GM18909 (cell line): ENCODE data around the gene BOLL.
"Not testable (repeated sequence)": the region's sequence is repeated elsewhere in the genome, so short reads cannot be mapped to it uniquely, and the experiment has no call there.

Experiments used
- ATAC-seq: cut with Tn5 transposase; IDR thresholded peaks from one replicate; pipeline ENCODE4 v1.9.1; 2021; ENCODE audit warnings: mild to moderate bottlenecking; ENCODE audit not compliant: unreplicated experiment, poor library complexity

The BOLL gene

GRCh38 chr2:197799068-197799467, 13.9 kb upstream of the BOLL start:
- no peak for ATAC-seq

GRCh38 chr2:197798187-197798586, 13.1 kb upstream of the BOLL start:
- no peak for ATAC-seq

GRCh38 chr2:197795277-197795676, 10.2 kb upstream of the BOLL start:
- no peak for ATAC-seq

- no peak for ATAC-seq
Measured at GRCh38 chr2:197793456-197793855, 8.3 kb upstream of the BOLL start.

- ATAC-seq = peak; percentile 79
Measured at GRCh38 chr2:197786010-197786877, 1.1 kb upstream of the BOLL start.

- ATAC-seq = no peak
Measured at GRCh38 chr2:197782126-197782525, 3.0 kb downstream of the BOLL start.

- no peak for ATAC-seq
Measured at GRCh38 chr2:197779261-197779660, 5.9 kb downstream of the BOLL start.

GRCh38 chr2:197777823-197778407, 7.2 kb downstream of the BOLL start:
- no peak for ATAC-seq

- ATAC-seq = no peak
Measured at GRCh38 chr2:197760293-197760657, 24.8 kb downstream of the BOLL start.

GRCh38 chr2:197759625-197760292, 25.4 kb downstream of the BOLL start:
- ATAC-seq = no peak

- no peak for ATAC-seq
Measured at GRCh38 chr2:197759013-197759412, 26.1 kb downstream of the BOLL start.

- ATAC-seq = no peak
Measured at GRCh38 chr2:197740200-197740599, 44.9 kb downstream of the BOLL start.

GRCh38 chr2:197728555-197729544, 56.3 kb downstream of the BOLL start:
- not testable (repeated sequence) for ATAC-seq

- no peak for ATAC-seq
Measured at GRCh38 chr2:197727011-197727410, 58.1 kb downstream of the BOLL start.

- ATAC-seq = no peak
Measured at GRCh38 chr2:197717863-197718262, 67.3 kb downstream of the BOLL start.

GRCh38 chr2:197713271-197713670, 71.8 kb downstream of the BOLL start:
- ATAC-seq = no peak

GRCh38 chr2:197711578-197711977, 73.5 kb downstream of the BOLL start:
- no peak for ATAC-seq

GRCh38 chr2:197710424-197711042, 74.6 kb downstream of the BOLL start:
- ATAC-seq = peak; percentile 81

GRCh38 chr2:197709140-197709539, 76.0 kb downstream of the BOLL start:
- not testable (repeated sequence) for ATAC-seq

GRCh38 chr2:197708331-197708730, 76.8 kb downstream of the BOLL start:
- no peak for ATAC-seq
